Breast epithelium (tissue), 4 donors: Measurements from ENCODE around the gene FBN2. TPM values are rescaled to one million over a fixed set of nuclear protein-coding genes. Genes with fewer than 3 reads are reported as not detected.
"Not testable (repeated sequence)": the region's sequence is repeated elsewhere in the genome, so short reads cannot be mapped to it uniquely, and the experiment has no call there.

ENCODE experiments used
- DNase-seq, 2 donors: peaks; one replicate each; pipeline ENCODE4 v3.0.0-alpha.2; 2019; ENCODE audit warnings: low spot score in 2 of 2
- H3K27ac ChIP-seq, 2 donors: fragments of 200-600 bp; sonication (generic) in 1 of 2; one replicate each; pipeline ENCODE4 v1.5.1; 2016 to 2019; ENCODE audit warnings: mild to moderate bottlenecking in 1 of 2
- H3K27me3 ChIP-seq, 2 donors: fragments of 200-600 bp; sonication (generic) in 1 of 2; one replicate each; pipeline versions ENCODE4 v1.5.1 to v1.6.0; 2017 to 2019; ENCODE audit warnings: control low read depth in 1 of 2, mild to moderate bottlenecking in 1 of 2
- H3K36me3 ChIP-seq: fragments of 200-600 bp; one replicate; pipeline ENCODE4 v1.5.1; 2019
- H3K4me1 ChIP-seq, 2 donors: fragments of 200-600 bp; sonication (generic); one replicate each; pipeline ENCODE4 v1.5.1; 2016 to 2019; ENCODE audit warnings: control low read depth in 1 of 2
- H3K4me3 ChIP-seq, 3 donors: fragments of 200-600 bp; sonication (generic); 1 replicate in 2 of 3; 2 replicates in 1 of 3; pipeline ENCODE4 v1.5.1; 2016 to 2019; ENCODE audit warnings: mild to moderate bottlenecking in 3 of 3, moderate library complexity in 2 of 3
- H3K9me3 ChIP-seq, 2 donors: fragments of 200-600 bp; sonication (generic) in 1 of 2; one replicate each; pipeline ENCODE4 v1.5.1; 2016 to 2019; ENCODE audit warnings: control low read depth in 1 of 2
- POLR2A ChIP-seq: fragments of 450-650 bp; IDR thresholded peaks from one replicate; pipeline ENCODE4 v1.6.1; 2016; ENCODE audit warnings: antibody characterized with exemption, mild to moderate bottlenecking, moderate library complexity
- POLR2AphosphoS5 ChIP-seq, 3 donors: sonication (generic); formaldehyde crosslinking; IDR thresholded peaks; one replicate each; pipeline ENCODE4 v1.6.1; 2017; ENCODE audit warnings: antibody characterized with exemption in 3 of 3
- intact Hi-C: fragments of 100-400 bp; cut with DNase I; formaldehyde crosslinking; loops from one replicate; pipeline ENCODE4 v1.15.1; 2023; ENCODE audit warnings: low total_unique reads
- total RNA-seq, 3 donors: library from RNA; depleted of rRNA; stranded (reverse); fragments of >200 nt; gene quantifications; one replicate each; pipeline ENCODE4 v1.1.0, GENCODE V29; 2016
- TF ChIP-seq, protein P1 (sequence below), 3 donors: fragments of 450-650 bp; IDR thresholded peaks; one replicate each; pipeline ENCODE4 v1.5.1; 2016 to 2017; ENCODE audit warnings: antibody characterized with exemption in 3 of 3, mild to moderate bottlenecking in 3 of 3, moderate library complexity in 3 of 3

FBN2 gene
- total RNA-seq, 3 donors from 2014 or later: 0.88 to 7.5 (median 1.8) TPM

DNA sequence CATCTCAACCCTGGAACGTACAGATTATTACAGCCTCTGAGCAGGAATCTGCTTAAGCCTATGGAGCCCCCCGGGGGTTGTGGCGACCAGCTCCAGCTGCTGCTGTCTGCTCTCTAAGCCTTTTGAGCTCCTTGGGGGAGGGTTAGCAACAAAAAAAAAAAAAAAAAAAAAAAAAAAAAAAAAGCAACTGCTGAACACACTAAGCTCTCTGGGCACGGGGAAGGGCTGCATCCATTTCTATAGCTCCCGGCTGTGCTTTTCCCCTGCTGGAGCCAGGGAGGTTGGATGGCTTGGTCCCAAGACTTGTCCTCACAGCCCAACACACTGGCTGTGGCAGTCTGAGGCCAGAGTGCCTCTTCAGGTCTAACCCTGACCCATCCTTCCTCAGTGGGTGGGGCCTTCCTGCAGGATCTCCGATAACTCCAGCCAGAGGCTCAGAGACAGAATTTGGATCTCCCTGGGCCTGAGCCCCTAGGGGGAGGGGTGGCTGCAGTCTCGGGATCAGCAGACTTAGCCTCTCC, 82.1 kb downstream of the FBN2 start:
- H3K27me3 ChIP-seq: no peaks in the 10 kb centered on the region
- intact Hi-C loops: no loop called here
- no peaks in the 10 kb centered on the region for H3K36me3 ChIP-seq
- H3K4me3 ChIP-seq: no peak overlapping the region
- H3K4me1 ChIP-seq: no peaks in the 10 kb centered on the region
- TF ChIP-seq POLR2AphosphoS5 (IDR thresholded peaks at IDR 0.05): no peak
- no peak for TF ChIP-seq POLR2A
- TF ChIP-seq, protein P1, sequence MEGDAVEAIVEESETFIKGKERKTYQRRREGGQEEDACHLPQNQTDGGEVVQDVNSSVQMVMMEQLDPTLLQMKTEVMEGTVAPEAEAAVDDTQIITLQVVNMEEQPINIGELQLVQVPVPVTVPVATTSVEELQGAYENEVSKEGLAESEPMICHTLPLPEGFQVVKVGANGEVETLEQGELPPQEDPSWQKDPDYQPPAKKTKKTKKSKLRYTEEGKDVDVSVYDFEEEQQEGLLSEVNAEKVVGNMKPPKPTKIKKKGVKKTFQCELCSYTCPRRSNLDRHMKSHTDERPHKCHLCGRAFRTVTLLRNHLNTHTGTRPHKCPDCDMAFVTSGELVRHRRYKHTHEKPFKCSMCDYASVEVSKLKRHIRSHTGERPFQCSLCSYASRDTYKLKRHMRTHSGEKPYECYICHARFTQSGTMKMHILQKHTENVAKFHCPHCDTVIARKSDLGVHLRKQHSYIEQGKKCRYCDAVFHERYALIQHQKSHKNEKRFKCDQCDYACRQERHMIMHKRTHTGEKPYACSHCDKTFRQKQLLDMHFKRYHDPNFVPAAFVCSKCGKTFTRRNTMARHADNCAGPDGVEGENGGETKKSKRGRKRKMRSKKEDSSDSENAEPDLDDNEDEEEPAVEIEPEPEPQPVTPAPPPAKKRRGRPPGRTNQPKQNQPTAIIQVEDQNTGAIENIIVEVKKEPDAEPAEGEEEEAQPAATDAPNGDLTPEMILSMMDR (IDR thresholded peaks at IDR 0.05): no peak
- H3K9me3 ChIP-seq: no peaks in the 10 kb centered on the region
- no peak for DNase-seq
- no peak overlapping the region for H3K27ac ChIP-seq

DNA sequence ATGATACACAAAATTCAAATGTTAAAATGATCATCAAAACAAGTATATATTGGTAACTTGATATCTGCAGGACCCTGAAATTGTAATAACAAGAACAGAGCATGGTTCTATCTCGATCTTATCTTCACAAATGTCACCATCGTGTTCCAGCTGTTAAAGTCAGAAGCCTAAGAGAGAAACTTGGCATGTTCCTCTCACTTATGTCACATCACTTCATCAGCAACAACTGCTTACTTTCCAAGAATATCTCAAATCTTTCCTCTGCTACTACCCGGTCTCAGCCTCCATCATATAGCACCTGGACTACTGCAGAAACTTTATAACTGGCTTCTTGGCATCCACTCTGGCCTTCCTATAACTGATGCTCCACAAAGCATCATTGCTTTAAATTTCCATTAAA, 84.9 kb downstream of the FBN2 start:
- Histone ChIP-seq H3K4me3 (no peak overlapping the region), H3K36me3 (no peaks in the 10 kb centered on the region), H3K4me1 (no peaks in the 10 kb centered on the region), H3K27ac (no peak overlapping the region), H3K9me3 (peaks cover 0 to under 1% of the 10 kb centered on the region in 2 donors), H3K27me3 (no peaks in the 10 kb centered on the region)
- intact Hi-C loops: no loop called here
- no peak for DNase-seq
- TF ChIP-seq, protein P1 (IDR thresholded peaks at IDR 0.05): no peak
- TF ChIP-seq POLR2A: no peak
- no peak for TF ChIP-seq POLR2AphosphoS5 (IDR thresholded peaks at IDR 0.05)

DNA sequence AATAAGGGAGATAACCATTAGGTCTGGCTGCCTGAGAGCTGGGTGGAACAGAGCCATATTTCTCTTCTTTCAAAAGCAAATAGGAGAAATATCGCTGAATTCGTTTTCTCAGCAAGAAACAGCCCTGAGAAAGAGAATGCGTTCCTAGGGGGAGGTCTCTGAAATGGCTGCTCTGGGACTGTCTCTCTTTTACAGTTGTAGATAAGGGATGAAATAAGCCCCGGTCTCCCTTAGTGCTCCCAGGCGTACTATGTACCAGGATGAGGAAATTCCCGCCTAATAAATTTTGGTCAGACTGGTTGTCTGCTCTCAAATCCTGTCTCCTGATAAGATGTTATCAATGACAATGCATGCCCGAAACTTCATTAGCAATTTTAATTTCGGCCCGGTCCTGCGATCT, 90.8 kb downstream of the FBN2 start:
- H3K9me3 ChIP-seq, H3K4me3 ChIP-seq, H3K4me1 ChIP-seq, H3K36me3 ChIP-seq, H3K27me3 ChIP-seq, DNase-seq, H3K27ac ChIP-seq, intact Hi-C loops: not testable (repeated sequence)

- Histone ChIP-seq H3K4me1 (no peaks in the 10 kb centered on the region), H3K36me3 (no peaks in the 10 kb centered on the region), H3K27ac (no peak overlapping the region), H3K27me3 (no peaks in the 10 kb centered on the region), H3K4me3 (no peak overlapping the region), H3K9me3 (peaks cover 0 to 2% of the 10 kb centered on the region in 2 donors)
- intact Hi-C loops: no loop called here
- TF ChIP-seq, protein P1 (IDR thresholded peaks at IDR 0.05): no peak
- TF ChIP-seq POLR2A (no peak), POLR2AphosphoS5 (IDR thresholded peaks at IDR 0.05) (no peak)
- DNase-seq: no peak
Measured at GRCh38 chr5:128441941-128442350, 96.1 kb downstream of the FBN2 start.

- no peak for DNase-seq
- Histone ChIP-seq H3K4me3 (no peak overlapping the region), H3K9me3 (no peaks in the 10 kb centered on the region), H3K27me3 (no peaks in the 10 kb centered on the region), H3K4me1 (no peaks in the 10 kb centered on the region), H3K27ac (no peak overlapping the region), H3K36me3 (no peaks in the 10 kb centered on the region)
- no peak for TF ChIP-seq POLR2AphosphoS5 (IDR thresholded peaks at IDR 0.05)
- TF ChIP-seq POLR2A: no peak
- intact Hi-C loops: no loop called here
Measured at GRCh38 chr5:128441165-128441564, 96.9 kb downstream of the FBN2 start.

GRCh38 chr5:128436749-128437188, 101.3 kb downstream of the FBN2 start:
- Histone ChIP-seq H3K36me3 (no peaks in the 10 kb centered on the region), H3K27ac (no peak overlapping the region), H3K9me3 (no peaks in the 10 kb centered on the region), H3K4me1 (no peaks in the 10 kb centered on the region), H3K4me3 (no peak overlapping the region), H3K27me3 (no peaks in the 10 kb centered on the region)
- no peak for DNase-seq
- intact Hi-C loops: no loop called here
- TF ChIP-seq, protein P1 (IDR thresholded peaks at IDR 0.05): no peak
- TF ChIP-seq POLR2AphosphoS5 (IDR thresholded peaks at IDR 0.05): no peak
